ENCODE results near the gene MBOAT7.
"Not testable (repeated sequence)": the region's sequence is repeated elsewhere in the genome, so short reads cannot be mapped to it uniquely, and the experiment has no call there.

MBOAT7 gene

GRCh38 chr19:54186934-54187381 is 2.4 kb downstream of the MBOAT7 start:
- H3K4me3 ChIP-seq (ENCODE audit: low read depth, low read length), result no peak overlapping the region; the same call in 1 of the 2 replicates
- no peak for TF ChIP-seq CTCF (IDR thresholded peaks at IDR 0.05; ENCODE audit: insufficient read depth, low read length, missing control alignments)
- DNase-seq (ENCODE audit: low read depth, low spot score), result no peak
- POLR2A ChIA-PET, result interaction anchor here (0.9 kb wide), 1 partner anchor 14 kb away, joined by 4 read pairs; the partner anchor contains the start of gene RPS9
- CTCF ChIA-PET, result interaction anchor here (4.3 kb wide), 1 partner anchor 18 kb away, joined by 44 read pairs; no protein-coding TSS in a partner anchor

- CTCF ChIA-PET, result interaction anchor here (4.3 kb wide), 1 partner anchor 17 kb away, joined by 44 read pairs; no protein-coding TSS in a partner anchor
- TF ChIP-seq CTCF (IDR thresholded peaks at IDR 0.05; ENCODE audit: insufficient read depth, low read length, missing control alignments), result no peak
- POLR2A ChIA-PET, result no interaction called here
- no peak for DNase-seq (ENCODE audit: low read depth, low spot score)
- no peak overlapping the region for H3K4me3 ChIP-seq (ENCODE audit: low read depth, low read length)
Observed at GRCh38 chr19:54186351-54186750, 3.0 kb downstream of the MBOAT7 start.

GRCh38 chr19:54183431-54183830 is 5.9 kb downstream of the MBOAT7 start:
- no peak for DNase-seq (ENCODE audit: low read depth, low spot score)
- TF ChIP-seq CTCF (IDR thresholded peaks at IDR 0.05; ENCODE audit: insufficient read depth, low read length, missing control alignments), result no peak
- ChIA-PET POLR2A (no interaction called here), CTCF (interaction anchor here (1.3 to 2.4 kb wide), 2 partner anchors 13 to 15 kb away, joined by 5 to 14 read pairs; no protein-coding TSS in a partner anchor)
- no peak overlapping the region for H3K4me3 ChIP-seq (ENCODE audit: low read depth, low read length)

DNA sequence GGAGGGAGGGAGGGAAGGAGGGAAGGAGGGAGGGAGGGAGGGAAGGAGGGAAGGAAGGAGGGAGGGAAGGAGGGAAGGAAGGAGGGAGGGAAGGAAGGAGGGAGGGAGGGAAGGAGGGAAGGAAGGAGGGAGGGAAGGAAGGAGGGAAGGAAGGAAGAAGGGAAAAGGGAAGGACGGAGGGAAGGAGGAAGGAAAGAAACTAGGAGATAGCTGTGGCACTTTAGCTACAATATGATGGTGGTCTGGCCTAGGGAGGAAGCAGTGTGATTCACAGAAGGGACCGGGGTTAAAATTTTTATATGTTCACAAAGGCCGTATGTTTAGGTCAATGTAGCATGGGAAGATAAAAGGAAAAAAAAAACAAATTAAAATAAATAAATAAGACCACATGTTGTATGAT is 7.5 kb downstream of the MBOAT7 start:
- DNase-seq (ENCODE audit: low read depth, low spot score); POLR2A ChIA-PET; H3K4me3 ChIP-seq (ENCODE audit: low read depth, low read length): not testable (repeated sequence)
- CTCF ChIA-PET, result interaction anchor here (0.9 to 2.4 kb wide), 2 partner anchors 11 to 14 kb away, joined by 3 to 14 read pairs; no protein-coding TSS in a partner anchor

DNA sequence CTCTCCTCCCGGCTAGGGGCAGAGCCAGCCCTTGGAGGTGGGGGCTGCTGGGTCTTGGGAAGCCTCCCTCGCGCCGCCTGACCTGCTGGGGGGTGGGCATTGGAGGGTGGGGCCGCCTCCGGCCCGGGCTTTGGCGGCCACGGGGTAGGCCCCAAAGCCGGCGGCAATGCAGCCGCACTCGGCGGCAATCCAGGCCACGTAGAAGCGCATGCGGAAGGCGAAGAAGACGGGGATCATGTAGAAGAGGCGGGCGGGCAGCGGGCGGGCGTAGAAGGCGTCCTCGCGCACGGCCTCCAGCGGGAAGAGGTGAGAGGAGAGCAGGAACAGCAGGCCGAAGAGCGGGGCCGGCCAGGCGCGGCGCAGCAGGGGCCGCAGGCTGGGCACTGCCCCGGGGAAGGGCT is 8.7 kb downstream of the MBOAT7 start:
- CTCF ChIA-PET, result interaction anchor here (1.4 to 1.9 kb wide), 2 partner anchors 9 to 12 kb away, joined by 3 to 7 read pairs; partner anchors contain the start of gene MBOAT7
- POLR2A ChIA-PET, result no interaction called here
- H3K4me3 ChIP-seq (ENCODE audit: low read depth, low read length), result no peak overlapping the region
- no peak for DNase-seq (ENCODE audit: low read depth, low spot score)
- no peak for TF ChIP-seq CTCF (IDR thresholded peaks at IDR 0.05; ENCODE audit: insufficient read depth, low read length, missing control alignments)

DNA sequence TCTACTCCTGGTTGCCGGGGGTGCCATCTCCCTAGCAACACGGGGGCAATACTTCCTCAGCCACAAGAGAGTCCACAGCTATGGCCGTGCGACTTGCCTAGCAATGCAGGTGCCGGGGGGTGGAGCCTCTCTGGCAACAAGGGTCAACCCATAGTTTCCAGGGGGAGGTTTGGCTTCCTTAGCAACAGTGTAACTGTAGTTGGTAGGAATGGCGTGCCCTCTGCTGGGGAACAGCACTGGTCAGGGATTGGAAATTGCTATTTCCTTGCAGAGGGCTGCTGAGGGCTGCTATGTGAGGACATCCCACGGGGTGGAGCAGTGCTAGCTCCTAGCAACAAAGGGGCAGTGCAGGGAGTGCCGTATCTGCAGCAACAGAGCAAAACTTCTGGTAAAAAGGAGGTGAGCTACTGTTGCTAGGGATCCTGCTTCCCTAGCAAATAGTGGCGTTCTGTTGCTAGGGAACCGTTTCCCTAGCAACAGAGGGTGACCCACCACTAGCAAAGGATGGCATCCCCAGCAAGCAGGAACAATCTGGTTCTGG is 9.4 kb downstream of the MBOAT7 start:
- H3K4me3 ChIP-seq (ENCODE audit: low read depth, low read length), result no peak overlapping the region
- TF ChIP-seq CTCF (IDR thresholded peaks at IDR 0.05; ENCODE audit: insufficient read depth, low read length, missing control alignments), result peak; percentile 34
- no peak for DNase-seq (ENCODE audit: low read depth, low spot score)
- CTCF ChIA-PET, result interaction anchor here (1.4 to 1.9 kb wide), 2 partner anchors 9 to 11 kb away, joined by 3 to 7 read pairs; partner anchors contain the start of gene MBOAT7
- POLR2A ChIA-PET, result interaction anchor here (0.8 kb wide), 1 partner anchor 29 kb away, joined by 3 read pairs; no protein-coding TSS in a partner anchor
